HG03196 (cell line): ENCODE measurements around the gene NAGLU.

Source experiments
- ATAC-seq: cut with Tn5 transposase; IDR thresholded peaks from one replicate; pipeline ENCODE4 v1.9.1; 2021; ENCODE audit not compliant: unreplicated experiment

The NAGLU gene

DNA sequence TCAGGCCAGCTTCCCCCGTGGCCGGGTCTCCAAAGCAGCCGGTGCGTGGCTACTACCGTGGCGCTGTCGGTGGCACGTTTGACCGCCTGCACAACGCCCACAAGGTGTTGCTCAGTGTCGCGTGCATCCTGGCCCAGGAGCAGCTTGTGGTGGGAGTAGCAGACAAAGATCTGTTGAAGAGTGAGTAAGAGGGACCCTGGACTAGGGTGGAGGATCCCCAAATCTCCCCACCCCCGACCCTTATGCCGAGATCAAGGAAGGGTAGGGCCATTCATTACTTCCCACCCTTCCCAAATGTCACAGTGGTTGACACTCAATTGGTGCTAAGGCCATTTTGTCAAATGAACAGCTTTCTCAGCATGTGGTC is 27.1 kb downstream of the NAGLU start:
- no peak for ATAC-seq

DNA sequence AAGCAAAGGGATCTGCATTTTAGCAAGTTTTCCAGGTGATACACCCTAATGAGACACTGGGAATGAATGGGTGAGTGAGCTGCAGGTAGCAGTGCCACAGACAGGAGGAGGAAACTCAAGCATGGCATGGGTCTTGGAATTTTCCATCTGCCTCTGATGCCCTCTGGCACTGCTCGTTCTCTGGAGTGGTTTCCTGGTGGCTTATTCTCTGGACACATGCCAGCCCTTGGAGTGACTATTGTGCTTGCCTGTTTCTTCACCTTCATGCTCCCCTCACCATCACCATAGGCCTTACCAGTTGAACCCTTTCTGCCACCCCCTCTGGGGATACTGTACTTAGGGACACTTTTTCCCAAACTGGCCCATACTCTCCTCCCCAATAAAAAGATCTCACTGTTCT is 27.5 kb downstream of the NAGLU start:
- ATAC-seq: no peak

DNA sequence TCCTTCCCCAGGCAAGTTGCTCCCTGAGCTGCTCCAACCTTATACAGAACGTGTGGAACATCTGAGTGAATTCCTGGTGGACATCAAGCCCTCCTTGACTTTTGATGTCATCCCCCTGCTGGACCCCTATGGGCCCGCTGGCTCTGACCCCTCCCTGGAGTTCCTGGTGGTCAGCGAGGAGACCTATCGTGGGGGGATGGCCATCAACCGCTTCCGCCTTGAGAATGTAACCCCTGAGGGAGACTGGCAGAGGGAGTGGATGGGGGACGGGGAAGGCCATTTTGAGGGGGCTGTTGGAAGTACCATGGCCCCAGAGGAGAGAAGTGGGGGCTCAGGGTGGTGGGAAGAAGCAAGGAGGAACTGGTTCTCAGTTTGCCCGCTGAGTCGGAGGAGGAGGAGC is 27.9 kb downstream of the NAGLU start:
- no peak for ATAC-seq

DNA sequence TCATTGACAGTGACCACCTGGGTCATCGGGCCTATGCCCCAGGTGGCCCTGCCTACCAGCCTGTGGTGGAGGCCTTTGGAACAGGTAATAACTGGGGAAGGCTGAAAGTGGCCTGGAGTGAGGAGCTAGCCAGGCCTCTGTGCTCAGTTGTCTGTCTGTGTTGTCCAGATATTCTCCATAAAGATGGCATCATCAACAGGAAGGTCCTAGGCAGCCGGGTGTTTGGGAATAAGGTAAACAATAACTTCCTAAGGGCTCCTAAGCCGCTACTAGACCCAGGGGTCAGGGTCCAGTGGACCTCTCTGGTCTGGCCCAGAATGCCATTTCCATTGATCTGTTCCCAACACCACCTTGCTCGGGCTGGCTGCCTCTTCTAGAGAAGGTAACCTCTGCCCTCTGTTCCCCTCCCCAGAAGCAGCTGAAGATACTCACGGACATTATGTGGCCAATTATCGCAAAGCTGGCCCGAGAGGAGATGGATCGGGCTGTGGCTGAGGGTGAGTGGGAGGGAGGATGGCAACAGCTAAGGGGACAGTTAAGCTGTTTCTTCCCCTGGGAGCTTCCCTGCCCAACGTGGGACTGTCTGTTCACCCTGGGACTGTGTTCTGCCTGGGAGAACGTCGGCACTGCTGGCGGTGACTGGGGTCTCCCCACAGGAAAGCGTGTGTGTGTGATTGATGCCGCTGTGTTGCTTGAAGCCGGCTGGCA is 28.9 kb downstream of the NAGLU start:
- no peak for ATAC-seq

DNA sequence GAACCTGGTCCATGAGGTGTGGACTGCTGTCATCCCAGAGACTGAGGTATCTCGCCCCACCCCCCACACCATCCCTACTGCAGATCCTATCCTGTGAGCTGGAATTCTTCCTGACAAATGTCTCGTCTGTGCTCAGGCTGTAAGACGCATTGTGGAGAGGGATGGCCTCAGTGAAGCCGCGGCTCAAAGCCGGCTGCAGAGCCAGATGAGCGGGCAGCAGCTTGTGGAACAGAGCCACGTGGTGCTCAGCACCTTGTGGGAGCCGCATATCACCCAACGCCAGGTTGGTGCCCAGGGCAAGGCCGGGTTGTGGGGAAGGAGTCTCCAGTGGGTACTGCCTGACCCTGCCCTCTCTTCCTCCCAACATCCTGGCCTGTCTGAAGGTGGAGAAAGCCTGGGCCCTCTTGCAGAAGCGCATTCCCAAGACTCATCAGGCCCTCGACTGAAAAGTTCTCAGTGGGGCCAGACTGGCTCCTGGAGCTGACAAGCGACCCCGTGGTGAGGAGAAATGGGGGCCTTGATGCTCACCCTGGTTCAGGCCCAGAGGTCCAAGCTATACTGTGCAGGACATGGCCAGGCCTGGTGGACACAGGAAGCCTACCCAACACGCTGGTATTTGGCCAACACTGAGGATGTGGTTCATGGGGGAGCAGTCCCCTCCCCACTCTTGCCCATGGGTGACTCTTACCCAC is 29.6 kb downstream of the NAGLU start:
- no peak for ATAC-seq

DNA sequence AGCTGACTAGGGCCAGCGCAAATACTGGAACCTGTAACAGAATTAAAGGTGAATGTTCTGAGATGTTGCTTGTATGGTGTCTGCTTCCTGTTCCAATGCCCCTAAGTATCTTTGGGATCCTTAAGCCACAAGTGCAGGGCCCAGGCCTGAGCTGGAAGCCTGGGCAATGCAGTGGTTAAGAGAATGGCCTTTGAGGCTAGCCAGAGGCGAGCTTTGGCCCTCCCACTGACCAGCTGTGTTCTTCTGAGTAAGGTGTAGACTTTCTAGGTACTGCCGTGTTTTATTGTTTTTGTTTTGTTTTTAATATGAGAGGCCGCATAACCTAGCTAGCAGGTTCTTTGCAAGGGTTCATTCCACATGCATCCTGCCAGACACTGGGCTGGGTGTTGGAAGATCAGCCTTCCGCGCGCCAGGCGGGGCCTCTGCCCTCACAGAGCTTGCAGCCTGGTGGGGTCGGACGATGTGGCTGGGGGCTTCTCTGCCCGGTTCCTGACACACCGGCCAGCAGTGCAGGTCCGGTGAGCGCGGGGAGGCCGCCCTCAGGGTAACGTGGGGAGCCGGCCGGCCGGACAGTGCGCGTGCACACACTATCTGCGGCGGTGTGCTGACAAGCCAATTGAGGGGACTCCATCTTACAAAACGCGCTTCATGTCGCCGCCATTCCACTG is 30.3 kb downstream of the NAGLU start:
- no peak for ATAC-seq

DNA sequence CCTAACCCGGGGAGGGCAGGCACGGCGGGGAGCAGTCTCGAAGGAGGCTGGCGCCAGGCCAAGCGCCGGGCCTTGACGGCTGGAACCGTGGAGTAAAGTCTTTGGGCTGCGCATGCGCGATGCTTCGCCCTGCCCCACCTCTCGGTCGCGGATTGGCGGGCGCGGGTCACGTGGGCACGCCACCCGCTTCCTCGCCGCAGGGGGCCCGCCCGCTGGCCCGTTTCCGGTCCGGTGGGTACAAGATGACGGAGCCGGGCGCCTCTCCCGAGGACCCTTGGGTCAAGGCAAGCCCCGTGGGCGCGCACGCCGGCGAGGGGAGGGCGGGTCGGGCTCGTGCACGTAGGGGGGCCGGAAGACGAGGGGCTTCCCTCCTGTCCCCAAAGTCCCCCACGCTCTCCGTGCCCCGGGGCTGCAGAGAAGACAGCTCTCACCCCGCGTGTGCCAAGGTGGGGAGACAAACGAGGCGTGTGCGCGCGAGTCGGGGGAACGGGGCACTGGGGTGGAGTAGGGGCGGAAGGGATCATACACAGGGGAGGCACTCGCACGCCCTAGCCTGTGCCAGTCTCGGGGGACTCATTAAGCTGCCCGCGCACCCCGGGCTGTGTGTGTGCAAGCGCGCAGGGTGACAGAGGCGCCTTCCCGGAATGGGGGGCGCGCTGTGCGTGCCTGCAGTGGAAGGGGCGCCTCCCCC is 31.0 kb downstream of the NAGLU start, which contains the start of gene MLX:
Gene MLX (plus strand): TSS at position 218 of the 691 bp plus-strand sequence. CDS start 25 bp downstream, at position 243.
- ATAC-seq: peak; percentile 43

DNA sequence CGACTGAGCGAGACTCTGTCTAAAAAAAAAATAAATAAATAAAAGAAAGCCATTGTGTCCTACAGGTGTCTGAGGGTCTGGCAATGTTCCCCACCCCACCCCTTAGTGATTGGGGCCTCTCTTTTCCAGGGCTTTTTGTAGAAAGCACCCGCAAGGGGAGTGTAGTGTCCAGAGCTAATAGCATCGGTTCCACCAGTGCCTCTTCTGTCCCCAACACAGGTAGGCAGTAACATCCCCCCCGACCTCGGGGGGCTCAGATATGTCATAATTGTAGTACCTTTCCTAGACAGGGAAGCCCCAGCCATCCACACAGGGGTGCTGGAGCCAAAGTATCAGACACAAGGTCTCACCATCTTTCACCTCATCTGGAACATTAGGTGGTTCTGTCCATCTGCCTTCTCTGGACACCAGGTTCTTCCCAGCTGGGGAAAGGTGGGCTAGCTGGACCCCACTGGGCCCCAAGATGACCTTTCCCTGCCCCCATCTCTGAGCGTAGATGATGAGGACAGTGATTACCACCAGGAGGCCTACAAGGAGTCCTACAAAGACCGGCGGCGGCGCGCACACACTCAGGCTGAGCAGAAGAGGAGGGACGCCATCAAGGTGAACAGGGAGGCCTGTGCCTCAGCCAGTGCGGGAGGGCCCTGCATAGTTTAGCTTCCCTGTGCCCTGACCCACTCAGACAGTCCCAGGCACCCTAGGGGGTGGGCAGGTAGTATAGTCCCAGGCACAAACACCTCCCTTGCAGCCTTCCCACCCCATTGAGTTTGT is 32.5 kb downstream of the NAGLU start:
- no peak for ATAC-seq

DNA sequence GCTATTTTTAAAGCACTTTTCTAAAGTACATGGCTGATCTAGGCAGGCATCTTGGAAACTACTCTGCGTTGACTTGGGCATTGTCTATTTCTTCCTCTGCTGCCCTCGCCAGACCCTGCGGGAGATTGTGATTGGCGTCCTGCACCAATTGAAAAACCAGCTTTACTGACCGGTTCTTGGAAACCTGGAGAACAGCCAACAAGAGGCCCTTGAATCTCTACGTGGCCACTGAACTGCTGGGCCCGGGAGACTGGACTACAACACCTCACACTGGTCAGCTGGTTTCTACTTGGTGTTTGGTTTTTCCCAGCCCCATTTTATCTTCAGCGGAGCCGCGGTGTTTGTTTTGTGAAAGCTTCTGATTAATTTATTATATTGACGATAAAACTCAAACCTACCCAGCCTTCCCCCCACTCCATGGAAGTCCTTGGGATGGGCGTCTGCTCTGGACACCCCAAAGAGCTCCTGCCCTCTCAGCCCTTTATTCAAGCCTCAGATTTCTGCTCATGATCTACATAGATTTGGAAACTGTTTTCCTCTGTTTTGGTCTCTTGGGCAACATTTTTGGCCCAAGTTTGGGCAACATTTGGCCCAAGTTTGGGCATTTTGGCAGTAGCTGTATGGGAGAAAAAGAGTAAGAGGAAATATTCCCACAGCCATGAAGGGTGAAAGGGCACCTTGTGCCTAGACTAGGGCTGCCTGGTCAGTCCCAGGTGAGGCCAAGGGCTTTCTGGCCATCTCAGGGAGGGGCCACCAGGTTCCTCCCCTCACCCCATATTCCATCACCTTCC is 35.6 kb downstream of the NAGLU start:
- no peak for ATAC-seq

DNA sequence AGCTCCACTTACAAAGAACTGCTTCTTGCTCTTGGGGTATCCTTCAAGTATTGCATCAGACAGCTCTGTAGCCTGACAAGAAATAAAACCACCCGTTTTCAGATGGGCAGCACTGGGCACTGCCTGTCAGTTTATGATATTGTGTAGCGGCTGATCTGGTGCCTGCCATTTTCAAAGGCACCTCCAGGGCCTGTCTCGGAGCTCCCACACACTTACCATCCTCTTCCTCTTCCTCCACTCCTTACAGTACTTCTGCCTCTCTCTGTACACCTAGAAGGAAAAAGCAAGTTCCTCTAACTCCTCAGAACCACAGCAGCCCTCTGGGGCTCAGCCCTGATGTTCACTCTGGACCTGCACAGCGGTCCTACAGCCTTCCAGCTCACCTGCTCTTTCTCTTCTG is 37.1 kb downstream of the NAGLU start:
- ATAC-seq: no peak

DNA sequence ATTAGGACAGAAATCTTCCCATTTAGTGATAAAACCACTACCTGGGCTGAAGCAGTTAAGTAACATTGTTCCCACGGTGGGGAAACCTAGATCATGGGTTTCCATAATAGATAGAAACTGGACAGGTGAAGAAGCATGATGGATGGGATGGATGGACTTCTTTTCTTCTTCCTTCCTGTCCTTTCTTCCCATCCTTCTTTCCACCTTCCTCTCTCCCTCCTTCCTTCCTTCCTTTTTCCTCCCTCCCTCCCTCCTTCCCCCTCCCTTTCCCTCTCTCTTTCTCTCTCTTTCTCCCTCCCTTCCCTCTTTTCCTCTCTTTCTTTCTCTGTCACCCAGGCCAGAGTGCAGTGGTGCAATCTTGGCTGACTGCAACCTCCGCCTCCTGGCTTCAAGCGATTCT is 38.4 kb downstream of the NAGLU start:
- ATAC-seq: no peak

DNA sequence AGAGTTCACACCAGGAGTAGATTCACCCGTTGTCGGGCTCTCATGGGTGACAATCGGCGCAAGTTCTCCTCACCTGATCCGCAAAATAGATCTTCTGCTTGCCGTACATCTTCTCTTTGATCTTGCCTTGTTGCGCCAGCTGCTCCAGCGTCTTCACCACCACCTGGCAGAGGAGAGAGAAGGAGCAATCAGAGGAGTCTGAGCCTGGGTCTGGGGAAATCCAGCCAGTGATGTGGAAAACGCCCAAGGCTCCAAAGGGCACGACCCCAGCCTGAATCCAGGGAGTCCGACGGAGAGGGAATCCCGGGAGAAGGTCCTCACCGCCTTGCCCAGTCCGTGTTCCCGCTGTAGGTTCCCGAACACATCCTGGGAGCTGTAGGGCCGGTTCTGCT is 41.1 kb downstream of the NAGLU start:
- ATAC-seq: no peak

DNA sequence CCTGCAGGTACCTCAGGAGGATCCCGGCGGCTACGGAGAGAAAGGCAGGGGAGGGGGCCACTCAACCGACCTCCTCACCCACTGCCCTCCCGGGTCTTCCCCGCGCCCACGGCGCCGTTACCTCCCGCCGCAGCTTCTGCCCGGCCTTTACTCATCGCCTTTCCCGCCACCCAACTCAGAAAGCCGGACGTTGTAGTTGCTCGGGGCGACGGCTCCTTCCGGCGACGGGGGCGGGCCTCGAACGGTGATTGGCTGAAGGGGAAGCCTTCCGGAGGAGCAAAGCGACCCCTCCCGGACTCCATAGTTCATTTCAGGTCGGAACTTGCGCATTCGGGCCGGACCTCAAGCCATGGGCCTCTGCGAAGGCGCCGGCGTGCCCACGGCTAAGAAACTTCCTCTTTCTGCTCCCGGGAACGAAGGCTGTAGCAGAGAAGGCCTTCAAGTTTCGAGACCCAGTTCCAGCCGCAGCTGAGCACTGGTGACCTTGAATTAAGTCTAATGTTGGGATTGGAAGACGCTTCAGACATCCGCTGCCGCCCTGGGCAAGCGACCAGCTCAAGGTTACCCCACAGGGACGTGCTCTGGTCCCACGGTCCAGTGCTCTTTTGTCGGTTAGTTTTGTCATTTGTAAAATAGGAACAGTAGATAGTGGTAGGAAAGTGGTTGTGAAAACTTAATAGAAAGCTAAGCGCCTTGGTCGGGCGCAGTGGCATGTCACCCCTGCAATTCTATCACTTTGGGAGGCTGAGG is 41.7 kb downstream of the NAGLU start, which contains the start of gene PSMC3IP:
Gene PSMC3IP (minus strand): TSS at position 198 of the 750 bp plus-strand sequence. CDS start 43 bp downstream, at position 155.
- peak; percentile 73 for ATAC-seq

DNA sequence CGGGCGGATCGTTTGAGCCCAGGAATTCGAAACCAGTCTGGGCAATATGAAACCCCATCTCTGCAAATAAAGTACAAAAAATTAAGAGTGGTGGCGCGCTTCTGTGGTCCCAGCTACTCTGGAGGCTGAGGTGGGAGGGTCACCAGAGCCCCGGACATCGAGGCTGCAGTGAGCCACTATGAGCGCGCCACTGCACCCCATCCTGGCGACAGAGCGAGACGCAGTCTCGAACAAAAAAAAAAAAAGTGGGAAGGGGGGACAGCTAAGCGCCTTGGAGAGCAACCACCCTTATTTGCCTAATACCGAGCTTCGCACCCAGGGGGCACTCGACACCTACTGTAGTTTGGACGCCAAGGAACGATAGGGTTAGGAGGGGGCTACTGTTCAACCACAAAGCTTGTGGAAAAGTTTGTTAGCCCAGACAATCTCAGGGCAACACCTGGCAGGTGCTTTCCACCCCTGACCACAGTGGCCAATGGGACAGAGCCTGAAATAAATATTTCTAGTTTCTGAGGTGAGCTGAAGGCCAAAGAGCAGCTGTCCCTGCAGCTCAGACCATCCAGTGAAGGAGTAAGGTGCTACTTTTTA is 42.3 kb downstream of the NAGLU start:
- peak; percentile 62 for ATAC-seq

DNA sequence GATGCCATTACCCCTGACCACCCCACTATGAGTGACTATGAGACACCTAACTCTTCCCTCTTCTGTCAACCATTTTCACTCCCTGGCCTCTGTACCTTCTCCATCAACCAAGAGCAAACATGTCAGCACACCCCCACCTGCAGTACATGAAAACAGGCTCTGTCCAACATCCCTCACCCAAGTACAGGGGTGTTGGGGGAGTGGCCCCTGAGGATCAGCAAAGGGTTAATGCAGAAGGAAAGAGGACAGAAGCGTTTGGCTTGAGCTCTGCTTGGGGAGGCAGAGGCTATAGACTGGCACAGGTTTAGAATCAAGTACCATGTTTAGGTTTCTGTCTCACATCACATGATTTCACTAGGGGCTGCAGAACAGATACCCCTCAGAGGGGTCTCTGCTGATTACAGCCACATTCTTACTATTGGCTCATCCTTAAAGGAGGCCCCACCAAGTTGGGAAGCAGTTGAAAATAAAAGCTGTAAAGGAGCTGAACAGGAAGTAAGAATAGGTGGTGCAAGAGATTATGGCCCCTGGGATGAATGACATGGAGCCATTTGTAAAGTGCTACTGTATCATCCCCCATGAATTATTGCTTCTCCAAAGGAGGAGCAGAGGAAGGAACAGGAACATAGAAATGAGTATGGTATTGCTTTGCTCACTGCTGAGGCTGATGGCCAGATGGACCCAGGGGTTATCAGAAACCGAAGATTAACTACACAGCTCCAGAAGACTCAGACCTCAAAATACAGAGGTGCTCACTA is 43.9 kb downstream of the NAGLU start:
- ATAC-seq: no peak

DNA sequence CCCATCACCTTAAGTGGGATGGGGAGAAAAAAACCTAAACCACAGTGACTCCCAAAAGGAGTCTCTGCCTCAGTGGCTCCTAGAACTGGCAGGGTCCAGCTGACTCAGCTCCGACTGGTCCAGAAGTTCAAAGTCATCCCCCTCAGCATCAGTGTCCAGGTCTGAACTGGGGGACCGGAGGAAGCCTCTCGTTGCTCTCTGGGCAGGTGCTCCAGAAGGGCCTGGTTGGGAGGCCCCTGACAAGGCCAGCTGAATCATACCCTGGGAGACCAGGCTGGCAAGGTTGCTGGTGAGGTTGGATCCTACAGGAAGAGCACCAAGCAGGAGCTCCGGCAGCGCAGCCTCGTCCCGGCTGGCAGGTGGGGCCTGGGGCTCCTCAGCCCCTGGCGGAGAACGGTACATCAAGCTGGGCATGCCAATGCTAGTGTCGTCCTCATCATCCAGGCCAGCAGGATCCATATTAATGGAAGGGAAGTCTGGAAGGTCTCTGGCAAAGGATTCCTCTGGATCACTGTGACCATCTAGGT is 45.8 kb downstream of the NAGLU start:
- no peak for ATAC-seq

DNA sequence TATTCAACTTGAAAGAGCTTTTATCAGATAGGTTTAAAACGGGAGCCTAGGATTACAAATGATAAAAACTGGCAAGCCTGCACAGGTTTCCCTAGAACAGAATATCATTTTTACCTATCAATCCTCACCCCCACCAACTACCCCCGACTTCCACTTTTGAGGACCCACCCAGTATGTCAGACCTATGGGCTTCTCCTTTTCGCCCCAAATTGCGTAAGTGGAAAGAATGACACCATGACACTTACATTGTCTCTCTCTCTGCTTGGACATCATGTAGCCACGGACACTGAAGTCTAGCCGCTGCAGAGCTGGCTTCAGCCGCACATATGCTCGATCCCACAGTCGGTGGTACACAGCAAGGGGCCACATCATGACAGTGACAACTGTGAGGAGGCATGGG is 48.8 kb downstream of the NAGLU start:
- ATAC-seq: no peak

DNA sequence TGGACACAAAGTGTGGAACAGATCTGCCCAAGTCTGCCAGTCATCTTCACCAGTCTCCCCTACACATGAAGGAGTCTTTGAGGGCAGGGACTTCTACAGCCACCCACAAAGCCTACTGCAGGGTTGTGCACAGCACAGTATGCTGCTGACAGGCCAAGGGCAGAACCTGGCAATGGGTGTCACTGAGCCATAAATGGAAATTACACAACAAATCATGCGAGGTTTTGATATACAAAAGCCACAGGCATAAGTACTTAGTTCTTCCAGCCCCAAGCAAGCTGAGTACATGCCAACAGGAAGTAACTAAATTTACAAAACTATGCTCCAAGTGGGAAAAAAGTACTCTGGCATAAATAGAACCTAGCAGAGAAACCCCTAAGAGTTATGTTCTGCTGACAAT is 49.3 kb downstream of the NAGLU start:
- no peak for ATAC-seq
